K562 (cell line): ENCODE data around the gene RNASEH2A. TPM values are rescaled to one million over a fixed set of nuclear protein-coding genes. Genes with fewer than 3 reads are reported as not detected.

Experiments used
- KLF10 ChIP-seq: fragments of 250-450 bp; sonication (Bioruptor Pico); IDR thresholded peaks from 2 replicates; pipeline ENCODE4 v1.6.1; 2021; ENCODE audit warnings: matching md5 sums
- NCOA2 ChIP-seq, 2 experiments: fragments of 450-650 bp; IDR thresholded peaks; 2 replicates each; pipeline ENCODE4 v1.6.1; 2018; ENCODE audit warnings: mild to moderate bottlenecking in 2 of 2, moderate library complexity in 1 of 2; ENCODE audit not compliant: partially characterized antibody in 2 of 2
- NCOR1 ChIP-seq: fragments of 450-650 bp; IDR thresholded peaks from 2 replicates; pipeline ENCODE4 v1.6.1; 2016; ENCODE audit warnings: mild to moderate bottlenecking, moderate library complexity
- NFATC3 ChIP-seq: fragments of 450-650 bp; IDR thresholded peaks from 2 replicates; pipeline ENCODE4 v1.6.1; 2017; ENCODE audit warnings: mild to moderate bottlenecking
- SAFB2 ChIP-seq: fragments of 200-400 bp; formaldehyde crosslinking; IDR thresholded peaks from 2 replicates; pipeline ENCODE4 v1.6.1; 2018; ENCODE audit warnings: borderline replicate concordance, low read length, low read depth, moderate library complexity; ENCODE audit not compliant: severe bottlenecking
- SLC30A9 ChIP-seq: fragments of 250-450 bp; sonication (Bioruptor Pico); IDR thresholded peaks from 2 replicates; pipeline ENCODE4 v1.8.0; 2022; ENCODE audit warnings: mild to moderate bottlenecking, moderate library complexity
- TGIF2 ChIP-seq: sonication (generic); formaldehyde crosslinking; IDR thresholded peaks from 2 replicates; pipeline ENCODE4 v1.8.1; 2022; ENCODE audit warnings: mild to moderate bottlenecking, missing genetic modification reagents, moderate library complexity
- ZNF3 ChIP-seq: fragments of 250-450 bp; sonication (Bioruptor Pico); IDR thresholded peaks from 2 replicates; pipeline ENCODE4 v1.5.0; 2021; ENCODE audit warnings: mild to moderate bottlenecking, moderate library complexity
- ZNF778 ChIP-seq: fragments of 450-650 bp; formaldehyde crosslinking; IDR thresholded peaks from 2 replicates; pipeline ENCODE4 v1.4.0; 2020; ENCODE audit warnings: mild to moderate bottlenecking, moderate library complexity
- polyA plus RNA-seq, 8 experiments: library from polyadenylated mRNA; depleted of rRNA in 4 of 8; stranded (reverse) in 5 of 8; unstranded in 3 of 8; fragments of >200 nt; fragmentation: Nextera tagmentation in 2 of 8; fragmentation: Illumina TruSeq in 1 of 8; extraction: Ambion mirVana in 2 of 8; extraction: Trizol in 1 of 8; gene quantifications; 2 replicates each; pipeline versions ENCODE4 v1.2.1 to v1.2.3, GENCODE V29; 2011 to 2014; ENCODE audit warnings: inconsistent platforms in 1 of 8, missing spikeins in 1 of 8
- total RNA-seq, 7 experiments: library from RNA; depleted of rRNA in 6 of 7; stranded (reverse); fragments of >200 nt in 6 of 7; fragmentation: Illumina TruSeq in 2 of 7; extraction: Trizol in 2 of 7; gene quantifications; 2 replicates each; pipeline versions ENCODE4 v1.2.1 to v1.2.3, GENCODE V29; 2011 to 2021; ENCODE audit warnings: low replicate concordance in 1 of 7
- TF ChIP-seq, protein P1 (sequence below): IDR thresholded peaks from 2 replicates; pipeline ENCODE4 v1.6.1; 2011; ENCODE audit warnings: borderline replicate concordance, low read depth, mild to moderate bottlenecking, moderate library complexity, low read length; ENCODE audit not compliant: insufficient read depth, poor library complexity, severe bottlenecking
- TF ChIP-seq, protein P2 (sequence below): fragments of 200-600 bp; sonication (generic); IDR thresholded peaks from one replicate; pipeline ENCODE4 v1.6.1; 2012; ENCODE audit warnings: mild to moderate bottlenecking, low read depth, low read length, inconsistent platforms
- TF ChIP-seq, protein P3 (sequence below): sonication (generic); formaldehyde crosslinking; IDR thresholded peaks from 2 replicates; pipeline ENCODE4 v1.8.0; 2022; ENCODE audit warnings: mild to moderate bottlenecking, missing genetic modification reagents, borderline replicate concordance

RNASEH2A gene
- total and polyA plus RNA-seq, 9 of the 15 experiments (the other 6 are each of a cell fraction or from before 2014, with no cell fraction given) = 22.3 to 78.0 (median 61.7) TPM

DNA sequence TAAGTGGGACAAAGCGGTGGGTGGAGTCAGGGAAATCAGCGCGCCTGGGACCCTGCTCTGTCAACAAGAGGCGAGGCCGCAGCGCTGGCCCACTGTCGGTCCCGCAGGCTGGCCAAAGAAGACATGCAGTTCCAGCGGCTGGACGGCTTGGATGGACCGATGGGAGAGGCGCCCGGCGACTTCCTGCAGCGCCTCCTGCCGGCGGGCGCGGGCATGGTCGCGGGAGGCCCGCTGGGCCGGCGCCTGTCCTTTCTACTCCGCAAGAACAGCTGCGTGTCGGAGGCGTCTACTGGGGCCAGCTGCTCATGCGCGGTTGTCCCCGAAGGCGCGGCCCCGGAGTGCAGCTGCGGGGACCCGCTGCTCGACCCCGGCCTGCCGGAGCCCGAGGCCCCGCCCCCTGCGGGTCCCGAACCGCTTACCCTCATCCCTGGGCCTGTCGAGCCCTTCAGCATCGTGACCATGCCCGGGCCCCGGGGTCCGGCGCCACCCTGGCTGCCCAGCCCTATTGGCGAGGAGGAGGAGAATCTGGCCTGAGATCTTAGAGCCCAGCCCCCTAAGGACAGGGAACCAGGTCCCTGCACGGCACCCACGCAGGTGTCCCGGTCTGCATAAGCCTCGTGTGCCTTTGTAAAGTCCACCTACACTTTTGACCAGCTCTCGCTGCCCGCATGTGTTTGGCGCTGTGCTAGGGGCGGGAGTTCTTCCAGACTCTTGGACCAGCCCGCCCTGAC is 48.7 kb upstream of the RNASEH2A start (continued):
- TF ChIP-seq, protein P1, sequence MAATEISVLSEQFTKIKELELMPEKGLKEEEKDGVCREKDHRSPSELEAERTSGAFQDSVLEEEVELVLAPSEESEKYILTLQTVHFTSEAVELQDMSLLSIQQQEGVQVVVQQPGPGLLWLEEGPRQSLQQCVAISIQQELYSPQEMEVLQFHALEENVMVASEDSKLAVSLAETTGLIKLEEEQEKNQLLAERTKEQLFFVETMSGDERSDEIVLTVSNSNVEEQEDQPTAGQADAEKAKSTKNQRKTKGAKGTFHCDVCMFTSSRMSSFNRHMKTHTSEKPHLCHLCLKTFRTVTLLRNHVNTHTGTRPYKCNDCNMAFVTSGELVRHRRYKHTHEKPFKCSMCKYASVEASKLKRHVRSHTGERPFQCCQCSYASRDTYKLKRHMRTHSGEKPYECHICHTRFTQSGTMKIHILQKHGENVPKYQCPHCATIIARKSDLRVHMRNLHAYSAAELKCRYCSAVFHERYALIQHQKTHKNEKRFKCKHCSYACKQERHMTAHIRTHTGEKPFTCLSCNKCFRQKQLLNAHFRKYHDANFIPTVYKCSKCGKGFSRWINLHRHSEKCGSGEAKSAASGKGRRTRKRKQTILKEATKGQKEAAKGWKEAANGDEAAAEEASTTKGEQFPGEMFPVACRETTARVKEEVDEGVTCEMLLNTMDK = peak; percentile 78
- no peak for TF ChIP-seq NFATC3
- TF ChIP-seq ZNF778 (CRISPR knock-in tag) = no peak
- no peak for TF ChIP-seq NCOR1
- TF ChIP-seq ZNF3 (CRISPR knock-in tag) = no peak
- TF ChIP-seq SAFB2 = no peak
- TF ChIP-seq TGIF2 = no peak
- no peak for TF ChIP-seq SLC30A9 (CRISPR knock-in tag)
- TF ChIP-seq NCOA2 (IDR thresholded peaks at IDR 0.05; ENCODE audit: partially characterized antibody in 2 of 2) = no peak
- TF ChIP-seq, protein P2, sequence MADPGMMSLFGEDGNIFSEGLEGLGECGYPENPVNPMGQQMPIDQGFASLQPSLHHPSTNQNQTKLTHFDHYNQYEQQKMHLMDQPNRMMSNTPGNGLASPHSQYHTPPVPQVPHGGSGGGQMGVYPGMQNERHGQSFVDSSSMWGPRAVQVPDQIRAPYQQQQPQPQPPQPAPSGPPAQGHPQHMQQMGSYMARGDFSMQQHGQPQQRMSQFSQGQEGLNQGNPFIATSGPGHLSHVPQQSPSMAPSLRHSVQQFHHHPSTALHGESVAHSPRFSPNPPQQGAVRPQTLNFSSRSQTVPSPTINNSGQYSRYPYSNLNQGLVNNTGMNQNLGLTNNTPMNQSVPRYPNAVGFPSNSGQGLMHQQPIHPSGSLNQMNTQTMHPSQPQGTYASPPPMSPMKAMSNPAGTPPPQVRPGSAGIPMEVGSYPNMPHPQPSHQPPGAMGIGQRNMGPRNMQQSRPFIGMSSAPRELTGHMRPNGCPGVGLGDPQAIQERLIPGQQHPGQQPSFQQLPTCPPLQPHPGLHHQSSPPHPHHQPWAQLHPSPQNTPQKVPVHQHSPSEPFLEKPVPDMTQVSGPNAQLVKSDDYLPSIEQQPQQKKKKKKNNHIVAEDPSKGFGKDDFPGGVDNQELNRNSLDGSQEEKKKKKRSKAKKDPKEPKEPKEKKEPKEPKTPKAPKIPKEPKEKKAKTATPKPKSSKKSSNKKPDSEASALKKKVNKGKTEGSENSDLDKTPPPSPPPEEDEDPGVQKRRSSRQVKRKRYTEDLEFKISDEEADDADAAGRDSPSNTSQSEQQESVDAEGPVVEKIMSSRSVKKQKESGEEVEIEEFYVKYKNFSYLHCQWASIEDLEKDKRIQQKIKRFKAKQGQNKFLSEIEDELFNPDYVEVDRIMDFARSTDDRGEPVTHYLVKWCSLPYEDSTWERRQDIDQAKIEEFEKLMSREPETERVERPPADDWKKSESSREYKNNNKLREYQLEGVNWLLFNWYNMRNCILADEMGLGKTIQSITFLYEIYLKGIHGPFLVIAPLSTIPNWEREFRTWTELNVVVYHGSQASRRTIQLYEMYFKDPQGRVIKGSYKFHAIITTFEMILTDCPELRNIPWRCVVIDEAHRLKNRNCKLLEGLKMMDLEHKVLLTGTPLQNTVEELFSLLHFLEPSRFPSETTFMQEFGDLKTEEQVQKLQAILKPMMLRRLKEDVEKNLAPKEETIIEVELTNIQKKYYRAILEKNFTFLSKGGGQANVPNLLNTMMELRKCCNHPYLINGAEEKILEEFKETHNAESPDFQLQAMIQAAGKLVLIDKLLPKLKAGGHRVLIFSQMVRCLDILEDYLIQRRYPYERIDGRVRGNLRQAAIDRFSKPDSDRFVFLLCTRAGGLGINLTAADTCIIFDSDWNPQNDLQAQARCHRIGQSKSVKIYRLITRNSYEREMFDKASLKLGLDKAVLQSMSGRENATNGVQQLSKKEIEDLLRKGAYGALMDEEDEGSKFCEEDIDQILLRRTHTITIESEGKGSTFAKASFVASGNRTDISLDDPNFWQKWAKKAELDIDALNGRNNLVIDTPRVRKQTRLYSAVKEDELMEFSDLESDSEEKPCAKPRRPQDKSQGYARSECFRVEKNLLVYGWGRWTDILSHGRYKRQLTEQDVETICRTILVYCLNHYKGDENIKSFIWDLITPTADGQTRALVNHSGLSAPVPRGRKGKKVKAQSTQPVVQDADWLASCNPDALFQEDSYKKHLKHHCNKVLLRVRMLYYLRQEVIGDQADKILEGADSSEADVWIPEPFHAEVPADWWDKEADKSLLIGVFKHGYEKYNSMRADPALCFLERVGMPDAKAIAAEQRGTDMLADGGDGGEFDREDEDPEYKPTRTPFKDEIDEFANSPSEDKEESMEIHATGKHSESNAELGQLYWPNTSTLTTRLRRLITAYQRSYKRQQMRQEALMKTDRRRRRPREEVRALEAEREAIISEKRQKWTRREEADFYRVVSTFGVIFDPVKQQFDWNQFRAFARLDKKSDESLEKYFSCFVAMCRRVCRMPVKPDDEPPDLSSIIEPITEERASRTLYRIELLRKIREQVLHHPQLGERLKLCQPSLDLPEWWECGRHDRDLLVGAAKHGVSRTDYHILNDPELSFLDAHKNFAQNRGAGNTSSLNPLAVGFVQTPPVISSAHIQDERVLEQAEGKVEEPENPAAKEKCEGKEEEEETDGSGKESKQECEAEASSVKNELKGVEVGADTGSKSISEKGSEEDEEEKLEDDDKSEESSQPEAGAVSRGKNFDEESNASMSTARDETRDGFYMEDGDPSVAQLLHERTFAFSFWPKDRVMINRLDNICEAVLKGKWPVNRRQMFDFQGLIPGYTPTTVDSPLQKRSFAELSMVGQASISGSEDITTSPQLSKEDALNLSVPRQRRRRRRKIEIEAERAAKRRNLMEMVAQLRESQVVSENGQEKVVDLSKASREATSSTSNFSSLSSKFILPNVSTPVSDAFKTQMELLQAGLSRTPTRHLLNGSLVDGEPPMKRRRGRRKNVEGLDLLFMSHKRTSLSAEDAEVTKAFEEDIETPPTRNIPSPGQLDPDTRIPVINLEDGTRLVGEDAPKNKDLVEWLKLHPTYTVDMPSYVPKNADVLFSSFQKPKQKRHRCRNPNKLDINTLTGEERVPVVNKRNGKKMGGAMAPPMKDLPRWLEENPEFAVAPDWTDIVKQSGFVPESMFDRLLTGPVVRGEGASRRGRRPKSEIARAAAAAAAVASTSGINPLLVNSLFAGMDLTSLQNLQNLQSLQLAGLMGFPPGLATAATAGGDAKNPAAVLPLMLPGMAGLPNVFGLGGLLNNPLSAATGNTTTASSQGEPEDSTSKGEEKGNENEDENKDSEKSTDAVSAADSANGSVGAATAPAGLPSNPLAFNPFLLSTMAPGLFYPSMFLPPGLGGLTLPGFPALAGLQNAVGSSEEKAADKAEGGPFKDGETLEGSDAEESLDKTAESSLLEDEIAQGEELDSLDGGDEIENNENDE = no peak
- TF ChIP-seq KLF10 (CRISPR knock-in tag) = no peak
- TF ChIP-seq, protein P3, sequence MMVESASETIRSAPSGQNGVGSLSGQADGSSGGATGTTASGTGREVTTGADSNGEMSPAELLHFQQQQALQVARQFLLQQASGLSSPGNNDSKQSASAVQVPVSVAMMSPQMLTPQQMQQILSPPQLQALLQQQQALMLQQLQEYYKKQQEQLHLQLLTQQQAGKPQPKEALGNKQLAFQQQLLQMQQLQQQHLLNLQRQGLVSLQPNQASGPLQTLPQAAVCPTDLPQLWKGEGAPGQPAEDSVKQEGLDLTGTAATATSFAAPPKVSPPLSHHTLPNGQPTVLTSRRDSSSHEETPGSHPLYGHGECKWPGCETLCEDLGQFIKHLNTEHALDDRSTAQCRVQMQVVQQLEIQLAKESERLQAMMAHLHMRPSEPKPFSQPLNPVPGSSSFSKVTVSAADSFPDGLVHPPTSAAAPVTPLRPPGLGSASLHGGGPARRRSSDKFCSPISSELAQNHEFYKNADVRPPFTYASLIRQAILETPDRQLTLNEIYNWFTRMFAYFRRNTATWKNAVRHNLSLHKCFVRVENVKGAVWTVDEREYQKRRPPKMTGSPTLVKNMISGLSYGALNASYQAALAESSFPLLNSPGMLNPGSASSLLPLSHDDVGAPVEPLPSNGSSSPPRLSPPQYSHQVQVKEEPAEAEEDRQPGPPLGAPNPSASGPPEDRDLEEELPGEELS (CRISPR knock-in tag) = no peak
